Activated CD8-positive, alpha-beta memory T cell treated with anti-CD3 and anti-CD28 coated beads, Interleukin-2, amount 10 ng/mL, durations not matched to agents 7 days and 5 days (primary cell): ENCODE data around the gene ARL15. TPM values are rescaled to one million over a fixed set of nuclear protein-coding genes. Genes with fewer than 3 reads are reported as not detected.
"Not testable (repeated sequence)": the region's sequence is repeated elsewhere in the genome, so short reads cannot be mapped to it uniquely, and the experiment has no call there.

Experiments used
- ATAC-seq: fragments of 150-1000 bp; cut with Tn5 transposase; one replicate; pipeline ENCODE4 v1.10.0; 2021; ENCODE audit warnings: moderate library complexity
- CTCF ChIA-PET: fragments of 350-600 bp; sonication (Branson Sonifier 250); formaldehyde crosslinking; loops from one replicate; lab custom pipeline; 2021; ENCODE audit warnings: antibody characterized with exemption; lab: Charles Lee
- DNase-seq: peaks from one replicate; pipeline ENCODE4 v3.0.0-alpha.2; 2020
- H3K27ac Mint-ChIP-seq: one replicate; pipeline ENCODE4 v1.8.0; 2021; ENCODE audit warnings: mild to moderate bottlenecking, mixed read lengths
- H3K27me3 Mint-ChIP-seq: one replicate; pipeline ENCODE4 v1.8.0; 2021; ENCODE audit warnings: mixed read lengths
- H3K36me3 Mint-ChIP-seq: one replicate; pipeline ENCODE4 v1.8.0; 2021; ENCODE audit warnings: mild to moderate bottlenecking, mixed read lengths
- H3K4me1 Mint-ChIP-seq: one replicate; pipeline ENCODE4 v1.8.0; 2021; ENCODE audit warnings: mixed read lengths
- H3K4me3 Mint-ChIP-seq: one replicate; pipeline ENCODE4 v1.8.0; 2021; ENCODE audit warnings: mild to moderate bottlenecking, moderate library complexity, mixed read lengths
- H3K9me3 Mint-ChIP-seq: one replicate; pipeline ENCODE4 v1.8.0; 2022; ENCODE audit warnings: low read depth, mixed read lengths
- microRNA-seq: library from miRNA; unstranded; fragments of <30 nt; microRNA quantifications from one replicate; pipeline ENCODE4 v1.2.0, GENCODE V29; 2022
- total RNA-seq, 2 experiments: library from RNA; stranded (reverse); gene quantifications; one replicate each; pipeline ENCODE4 v1.2.3, GENCODE V29; 2021

The ARL15 gene
- total RNA-seq, 2 experiments from 2014 or later: 10.6 to 12.6 TPM

GRCh38 chr5:53874409-53874808 is 436.0 kb downstream of the ARL15 start:
- Mint-ChIP-seq H3K27ac (no peak overlapping the region), H3K36me3 (no peaks in the 10 kb centered on the region), H3K4me3 (no peak overlapping the region), H3K4me1 (no peaks in the 10 kb centered on the region), H3K27me3 (no peaks in the 10 kb centered on the region), H3K9me3 (no peaks in the 10 kb centered on the region)
- ATAC-seq: no peak
- CTCF ChIA-PET: no interaction called here
- no peak for DNase-seq

- no peak overlapping the region for H3K4me3 Mint-ChIP-seq
- H3K4me1 Mint-ChIP-seq: no peaks in the 10 kb centered on the region
- DNase-seq (no peak), ATAC-seq (no peak)
- no peaks in the 10 kb centered on the region for H3K9me3 Mint-ChIP-seq
- H3K36me3 Mint-ChIP-seq: no peaks in the 10 kb centered on the region
- H3K27ac Mint-ChIP-seq: no peak overlapping the region
- peaks cover 2% of the 10 kb centered on the region for H3K27me3 Mint-ChIP-seq
- CTCF ChIA-PET: no interaction called here
Observed at GRCh38 chr5:53873235-53873634, 437.1 kb downstream of the ARL15 start.

- ATAC-seq: no peak
- no peaks in the 10 kb centered on the region for H3K9me3 Mint-ChIP-seq
- H3K27me3 Mint-ChIP-seq: peaks cover 4% of the 10 kb centered on the region
- CTCF ChIA-PET: no interaction called here
- no peak for DNase-seq
- no peaks in the 10 kb centered on the region for H3K36me3 Mint-ChIP-seq
- no peak overlapping the region for H3K27ac Mint-ChIP-seq
- no peaks in the 10 kb centered on the region for H3K4me1 Mint-ChIP-seq
- no peak overlapping the region for H3K4me3 Mint-ChIP-seq
Observed at GRCh38 chr5:53871775-53872174, 438.6 kb downstream of the ARL15 start.

GRCh38 chr5:53871050-53871449 is 439.3 kb downstream of the ARL15 start:
- CTCF ChIA-PET: no interaction called here
- Mint-ChIP-seq H3K4me3 (no peak overlapping the region), H3K9me3 (no peaks in the 10 kb centered on the region), H3K27ac (no peak overlapping the region), H3K27me3 (peaks cover 4% of the 10 kb centered on the region), H3K4me1 (no peaks in the 10 kb centered on the region), H3K36me3 (no peaks in the 10 kb centered on the region)
- ATAC-seq: no peak
- no peak for DNase-seq

- no peak for DNase-seq
- Mint-ChIP-seq H3K36me3 (no peaks in the 10 kb centered on the region), H3K27ac (no peak overlapping the region), H3K4me3 (no peak overlapping the region), H3K4me1 (no peaks in the 10 kb centered on the region), H3K27me3 (no peaks in the 10 kb centered on the region), H3K9me3 (peaks cover 3% of the 10 kb centered on the region)
- CTCF ChIA-PET: no interaction called here
- ATAC-seq: no peak
Observed at GRCh38 chr5:53858700-53859456, 451.5 kb downstream of the ARL15 start.

- no peak for DNase-seq
- peaks cover 7% of the 10 kb centered on the region for H3K9me3 Mint-ChIP-seq
- CTCF ChIA-PET: no interaction called here
- no peaks in the 10 kb centered on the region for H3K36me3 Mint-ChIP-seq
- H3K27me3 Mint-ChIP-seq: no peaks in the 10 kb centered on the region
- H3K27ac Mint-ChIP-seq: no peak overlapping the region
- no peak for ATAC-seq
- H3K4me1 Mint-ChIP-seq: no peaks in the 10 kb centered on the region
- no peak overlapping the region for H3K4me3 Mint-ChIP-seq
Observed at GRCh38 chr5:53856506-53856905, 453.9 kb downstream of the ARL15 start.

- CTCF ChIA-PET, H3K4me3 Mint-ChIP-seq, ATAC-seq, DNase-seq, H3K9me3 Mint-ChIP-seq, H3K4me1 Mint-ChIP-seq, H3K27ac Mint-ChIP-seq, H3K36me3 Mint-ChIP-seq, H3K27me3 Mint-ChIP-seq: not testable (repeated sequence)
Observed at GRCh38 chr5:53836851-53837430, 473.4 kb downstream of the ARL15 start.

- no peak overlapping the region for H3K4me3 Mint-ChIP-seq
- no peaks in the 10 kb centered on the region for H3K36me3 Mint-ChIP-seq
- H3K9me3 Mint-ChIP-seq: peaks cover 3% of the 10 kb centered on the region
- CTCF ChIA-PET: no interaction called here
- no peaks in the 10 kb centered on the region for H3K4me1 Mint-ChIP-seq
- H3K27ac Mint-ChIP-seq: no peak overlapping the region
- H3K27me3 Mint-ChIP-seq: peaks cover 3% of the 10 kb centered on the region
- ATAC-seq (no peak), DNase-seq (no peak)
Observed at GRCh38 chr5:53834500-53834899, 475.9 kb downstream of the ARL15 start.

Small RNA genes within 50 kb of the gene (microRNA-seq; reads per million reads assigned to microRNA genes)
- gene MIR4459 (not detected), gene MIR581 (not detected)

Other genes with a start within 250 kb of the ARL15 start
- gene HSPB3, start 145.1 kb upstream of the ARL15 start, total RNA-seq: not detected
- 10 to 100 TPM; 35.2 to 45.3 TPM for gene SNX18, start 207.2 kb upstream of the ARL15 start, total RNA-seq